Measurements from ENCODE around the gene MAMLD1.

Gene MAMLD1

GRCh38 chrX:150515801-150516200 is 152.7 kb downstream of the MAMLD1 start:
- Histone ChIP-seq H3F3A (ENCODE audit: insufficient read depth) (no peaks in the 10 kb centered on the region), H4K20me1 (ENCODE audit: low read depth, low read length) (no peaks in the 10 kb centered on the region), H3K9me3 (ENCODE audit: insufficient read depth, low read length) (no peaks in the 10 kb centered on the region), H3K9me2 (replicated peaks; ENCODE audit: insufficient read depth, low read length) (no peaks in the 10 kb centered on the region), H3K4me3 (ENCODE audit: insufficient read depth, low read length, poor library complexity, severe bottlenecking) (no peak overlapping the region), H3K79me2 (ENCODE audit: insufficient read depth, low read length) (no peaks in the 10 kb centered on the region), H3K27ac (ENCODE audit: low read depth, low read length) (no peak overlapping the region), H3K27me3 (ENCODE audit: low read length) (no peaks in the 10 kb centered on the region), H3K36me3 (ENCODE audit: low read length) (no peaks in the 10 kb centered on the region), H3K4me2 (ENCODE audit: low read depth, low read length, poor library complexity, severe bottlenecking) (no peak overlapping the region), H2AFZ (ENCODE audit: low read depth, low read length, severe bottlenecking) (no peak overlapping the region), H3K9ac (ENCODE audit: low read length) (no peak overlapping the region)
- TF ChIP-seq EZH2phosphoT487 (conservative IDR thresholded peaks at IDR 0.05; ENCODE audit: low read length) (no peak), CTCF (IDR thresholded peaks at IDR 0.05; ENCODE audit: insufficient read depth, low read length, poor library complexity, severe bottlenecking) (no peak)

GRCh38 chrX:150517303-150517910 is 154.3 kb downstream of the MAMLD1 start:
- H3K9me3 ChIP-seq (ENCODE audit: insufficient read depth, low read length), result no peaks in the 10 kb centered on the region
- H3K36me3 ChIP-seq (ENCODE audit: low read length), result no peaks in the 10 kb centered on the region
- H3K4me3 ChIP-seq (ENCODE audit: insufficient read depth, low read length, poor library complexity, severe bottlenecking), result no peak overlapping the region
- no peak overlapping the region for H3K9ac ChIP-seq (ENCODE audit: low read length)
- H4K20me1 ChIP-seq (ENCODE audit: low read depth, low read length), result no peaks in the 10 kb centered on the region
- no peak overlapping the region for H3K4me2 ChIP-seq (ENCODE audit: low read depth, low read length, poor library complexity, severe bottlenecking)
- TF ChIP-seq EZH2phosphoT487 (conservative IDR thresholded peaks at IDR 0.05; ENCODE audit: low read length) (no peak), CTCF (IDR thresholded peaks at IDR 0.05; ENCODE audit: insufficient read depth, low read length, poor library complexity, severe bottlenecking) (no peak)
- no peaks in the 10 kb centered on the region for H3K27me3 ChIP-seq (ENCODE audit: low read length)
- H3K27ac ChIP-seq (ENCODE audit: low read depth, low read length), result no peak overlapping the region
- no peaks in the 10 kb centered on the region for H3K9me2 ChIP-seq (replicated peaks; ENCODE audit: insufficient read depth, low read length)
- no peaks in the 10 kb centered on the region for H3K79me2 ChIP-seq (ENCODE audit: insufficient read depth, low read length)
- H2AFZ ChIP-seq (ENCODE audit: low read depth, low read length, severe bottlenecking), result no peak overlapping the region
- H3F3A ChIP-seq (ENCODE audit: insufficient read depth), result no peaks in the 10 kb centered on the region

- Histone ChIP-seq H3K9ac (ENCODE audit: low read length) (no peak overlapping the region), H3K36me3 (ENCODE audit: low read length) (no peaks in the 10 kb centered on the region), H3K79me2 (ENCODE audit: insufficient read depth, low read length) (no peaks in the 10 kb centered on the region), H3F3A (ENCODE audit: insufficient read depth) (no peaks in the 10 kb centered on the region), H2AFZ (ENCODE audit: low read depth, low read length, severe bottlenecking) (no peak overlapping the region), H3K9me2 (replicated peaks; ENCODE audit: insufficient read depth, low read length) (no peaks in the 10 kb centered on the region), H3K4me2 (ENCODE audit: low read depth, low read length, poor library complexity, severe bottlenecking) (no peak overlapping the region), H3K4me3 (ENCODE audit: insufficient read depth, low read length, poor library complexity, severe bottlenecking) (no peak overlapping the region), H3K27me3 (ENCODE audit: low read length) (no peaks in the 10 kb centered on the region), H3K27ac (ENCODE audit: low read depth, low read length) (no peak overlapping the region), H3K9me3 (ENCODE audit: insufficient read depth, low read length) (no peaks in the 10 kb centered on the region), H4K20me1 (ENCODE audit: low read depth, low read length) (no peaks in the 10 kb centered on the region)
- no peak for TF ChIP-seq EZH2phosphoT487 (conservative IDR thresholded peaks at IDR 0.05; ENCODE audit: low read length)
- no peak for TF ChIP-seq CTCF (IDR thresholded peaks at IDR 0.05; ENCODE audit: insufficient read depth, low read length, poor library complexity, severe bottlenecking)
Observed at GRCh38 chrX:150522494-150522893, 159.4 kb downstream of the MAMLD1 start.

Data from SU-DHL-6 (cell line).